Fibroblast of lung (primary cell): Measurements from ENCODE around the gene TACR1. TPM values are rescaled to one million over a fixed set of nuclear protein-coding genes. Genes with fewer than 3 reads are reported as not detected.
"Not testable (repeated sequence)": the region's sequence is repeated elsewhere in the genome, so short reads cannot be mapped to it uniquely, and the experiment has no call there.

Source experiments
- DNase-seq, 2 donors: peaks; one replicate each; pipeline versions ENCODE4 v3.0.0 to v3.0.0-alpha.2; 2010; ENCODE audit warnings: low read depth in 2 of 2
- H2AFZ ChIP-seq: 2 replicates; pipeline ENCODE4 v1.5.1; 2012; ENCODE audit warnings: low read length, control low read depth, inconsistent platforms
- H3K27ac ChIP-seq: 2 replicates; pipeline ENCODE4 v1.5.1; 2011; ENCODE audit warnings: low read length, control low read depth; ENCODE audit not compliant: insufficient read depth
- H3K27me3 ChIP-seq: 2 replicates; pipeline ENCODE4 v1.5.1; 2011; ENCODE audit warnings: mild to moderate bottlenecking, low read length; ENCODE audit not compliant: control insufficient read depth, insufficient read depth
- H3K36me3 ChIP-seq: 2 replicates; pipeline ENCODE4 v1.5.1; 2011; ENCODE audit warnings: low read length; ENCODE audit not compliant: control insufficient read depth, insufficient read depth
- H3K4me1 ChIP-seq: 2 replicates; pipeline ENCODE4 v1.5.1; 2011; ENCODE audit warnings: low read length; ENCODE audit not compliant: control insufficient read depth, insufficient read depth; ENCODE audit errors: extremely low read depth
- H3K4me2 ChIP-seq: 2 replicates; pipeline ENCODE4 v1.5.1; 2011; ENCODE audit warnings: low read length, control low read depth; ENCODE audit not compliant: insufficient read depth; ENCODE audit errors: extremely low read depth
- H3K4me3 ChIP-seq, 4 experiments: fragments of 200-600 bp in 1 of 4; sonication (generic) in 1 of 4; replicated peaks in 1 of 4; 2 replicates each; pipeline ENCODE4 v1.5.1; 2011 to 2016; ENCODE audit warnings: low read length in 4 of 4, low read depth in 3 of 4, mild to moderate bottlenecking in 3 of 4, control low read depth in 2 of 4, inconsistent platforms in 1 of 4, mixed read lengths in 1 of 4; ENCODE audit not compliant: insufficient read depth in 1 of 4; ENCODE audit errors: control extremely low read depth in 1 of 4
- H3K79me2 ChIP-seq: 2 replicates; pipeline ENCODE4 v1.5.1; 2012; ENCODE audit warnings: mild to moderate bottlenecking, low read length, inconsistent platforms; ENCODE audit not compliant: control insufficient read depth, insufficient read depth
- H3K9ac ChIP-seq: 2 replicates; pipeline ENCODE4 v1.5.1; 2011; ENCODE audit warnings: mild to moderate bottlenecking, low read length, control low read depth; ENCODE audit not compliant: insufficient read depth
- H3K9me3 ChIP-seq: 2 replicates; pipeline ENCODE4 v1.5.1; 2012; ENCODE audit warnings: low read depth, low read length; ENCODE audit not compliant: control insufficient read depth, insufficient read depth
- H4K20me1 ChIP-seq: 2 replicates; pipeline ENCODE4 v1.5.1; 2011; ENCODE audit warnings: low read length; ENCODE audit not compliant: control insufficient read depth, insufficient read depth; ENCODE audit errors: extremely low read depth
- EZH2 ChIP-seq: IDR thresholded peaks from 2 replicates; pipeline ENCODE4 v1.5.1; 2012; ENCODE audit warnings: low read length, control low read depth, mild to moderate bottlenecking; ENCODE audit errors: missing control alignments
- polyA plus RNA-seq, 2 donors: library from polyadenylated mRNA; depleted of rRNA in 1 of 2; stranded (reverse) in 1 of 2; unstranded in 1 of 2; fragments of >200 nt; gene quantifications; 2 replicates each; pipeline ENCODE4 v1.2.1, GENCODE V29; 2011 to 2012; ENCODE audit warnings: missing spikeins in 1 of 2
- total RNA-seq: library from RNA; depleted of rRNA; stranded (reverse); fragments of >200 nt; gene quantifications from 2 replicates; pipeline ENCODE4 v1.2.1, GENCODE V29; 2014
- TF ChIP-seq, protein P1 (sequence below), 2 donors: IDR thresholded peaks in 1 of 2; conservative IDR thresholded peaks in 1 of 2; 1 replicate in 1 of 2; 2 replicates in 1 of 2; pipeline ENCODE4 v1.5.1; 2011 to 2012; ENCODE audit warnings: low read length in 2 of 2, control low read depth in 1 of 2, inconsistent platforms in 1 of 2, low read depth in 1 of 2, mild to moderate bottlenecking in 1 of 2

TACR1 gene
- total and polyA plus RNA-seq, 2 donors (not counting 1 experiment from before 2014, with no cell fraction given), result 0.05 to 0.17 TPM

GRCh38 chr2:75221862-75222261 is 22.5 kb upstream of the TACR1 start:
- DNase-seq, result peak; percentile 31 to 86
- no peak for TF ChIP-seq EZH2
- TF ChIP-seq, protein P1, sequence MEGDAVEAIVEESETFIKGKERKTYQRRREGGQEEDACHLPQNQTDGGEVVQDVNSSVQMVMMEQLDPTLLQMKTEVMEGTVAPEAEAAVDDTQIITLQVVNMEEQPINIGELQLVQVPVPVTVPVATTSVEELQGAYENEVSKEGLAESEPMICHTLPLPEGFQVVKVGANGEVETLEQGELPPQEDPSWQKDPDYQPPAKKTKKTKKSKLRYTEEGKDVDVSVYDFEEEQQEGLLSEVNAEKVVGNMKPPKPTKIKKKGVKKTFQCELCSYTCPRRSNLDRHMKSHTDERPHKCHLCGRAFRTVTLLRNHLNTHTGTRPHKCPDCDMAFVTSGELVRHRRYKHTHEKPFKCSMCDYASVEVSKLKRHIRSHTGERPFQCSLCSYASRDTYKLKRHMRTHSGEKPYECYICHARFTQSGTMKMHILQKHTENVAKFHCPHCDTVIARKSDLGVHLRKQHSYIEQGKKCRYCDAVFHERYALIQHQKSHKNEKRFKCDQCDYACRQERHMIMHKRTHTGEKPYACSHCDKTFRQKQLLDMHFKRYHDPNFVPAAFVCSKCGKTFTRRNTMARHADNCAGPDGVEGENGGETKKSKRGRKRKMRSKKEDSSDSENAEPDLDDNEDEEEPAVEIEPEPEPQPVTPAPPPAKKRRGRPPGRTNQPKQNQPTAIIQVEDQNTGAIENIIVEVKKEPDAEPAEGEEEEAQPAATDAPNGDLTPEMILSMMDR (conservative IDR thresholded peaks at IDR 0.05 in 1 of 2, IDR thresholded peaks at IDR 0.05 in 1 of 2; ENCODE audit: low read depth in 1 of 2, low read length in 2 of 2), result no peak
- Histone ChIP-seq H3K79me2 (no peaks in the 10 kb centered on the region), H3K4me3 (no peak overlapping the region), H3K9me3 (no peaks in the 10 kb centered on the region), H3K36me3 (no peaks in the 10 kb centered on the region), H4K20me1 (no peaks in the 10 kb centered on the region), H3K27ac (peak overlapping the region; percentile 54), H3K9ac (no peak overlapping the region), H3K4me1 (peaks cover 8% of the 10 kb centered on the region), H3K27me3 (no peaks in the 10 kb centered on the region), H3K4me2 (no peak overlapping the region), H2AFZ (peak overlapping the region; percentile 85)

DNA sequence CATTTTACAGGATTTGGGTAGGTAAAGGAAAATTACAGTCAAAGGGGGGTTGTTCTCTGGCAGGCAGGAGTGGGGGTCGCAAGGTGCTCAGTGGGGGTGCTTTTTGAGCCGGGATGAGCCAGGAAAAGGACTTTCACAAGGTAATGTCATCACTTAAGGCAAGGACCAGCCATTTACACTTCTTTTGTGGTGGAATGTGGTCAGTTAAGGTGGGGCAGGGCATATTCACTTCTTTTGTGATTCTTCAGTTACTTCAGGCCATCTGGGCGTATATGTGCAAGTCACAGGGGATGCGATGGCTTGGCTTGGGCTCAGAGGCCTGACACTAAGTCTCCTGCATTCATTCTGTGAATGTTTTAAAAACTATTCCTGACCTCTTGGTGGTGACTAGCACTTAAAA is 19.9 kb upstream of the TACR1 start:
- not testable (repeated sequence) for H2AFZ ChIP-seq, H4K20me1 ChIP-seq, DNase-seq, H3K27ac ChIP-seq, H3K4me3 ChIP-seq, H3K4me2 ChIP-seq, H3K36me3 ChIP-seq, H3K9me3 ChIP-seq, H3K4me1 ChIP-seq, H3K27me3 ChIP-seq, H3K9ac ChIP-seq, H3K79me2 ChIP-seq

DNA sequence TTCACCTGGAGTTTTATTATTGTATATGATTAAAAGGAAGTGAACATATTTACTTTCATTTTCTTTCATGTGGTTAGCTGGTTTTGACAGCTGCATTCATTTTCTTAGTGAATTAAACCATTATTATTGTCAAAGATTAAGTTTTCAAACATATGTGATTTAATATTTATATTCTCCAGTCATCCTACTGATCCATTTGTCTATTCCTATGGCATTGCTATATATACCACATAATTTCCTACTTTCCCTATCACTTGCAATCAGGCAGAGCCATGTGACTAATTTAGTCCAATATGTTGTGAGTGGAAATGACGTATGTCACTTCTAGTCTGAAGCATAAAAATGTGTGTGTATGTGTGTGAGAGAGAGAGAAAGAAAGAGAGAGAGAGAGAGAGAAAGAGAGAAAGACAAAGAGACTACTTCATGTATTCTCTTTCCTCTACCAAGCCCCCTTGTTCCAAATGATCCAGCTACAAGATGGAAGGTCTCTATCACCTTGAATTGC is 12.0 kb upstream of the TACR1 start:
- H4K20me1 ChIP-seq, result no peaks in the 10 kb centered on the region

More for the DNA sequence above, 12.0 kb upstream of the TACR1 start:
- Histone ChIP-seq H3K9ac (no peak overlapping the region), H3K4me3 (no peak overlapping the region), H3K79me2 (no peaks in the 10 kb centered on the region), H3K36me3 (no peaks in the 10 kb centered on the region), H2AFZ (no peak overlapping the region), H3K4me2 (no peak overlapping the region), H3K9me3 (no peaks in the 10 kb centered on the region), H3K27ac (no peak overlapping the region), H3K27me3 (no peaks in the 10 kb centered on the region), H3K4me1 (no peaks in the 10 kb centered on the region)
- TF ChIP-seq, protein P1 (conservative IDR thresholded peaks at IDR 0.05 in 1 of 2, IDR thresholded peaks at IDR 0.05 in 1 of 2; ENCODE audit: low read depth in 1 of 2, low read length in 2 of 2), result no peak
- no peak for TF ChIP-seq EZH2
- DNase-seq, result no peak
